ENCODE results near the gene NCBP3.

NCBP3 gene

DNA sequence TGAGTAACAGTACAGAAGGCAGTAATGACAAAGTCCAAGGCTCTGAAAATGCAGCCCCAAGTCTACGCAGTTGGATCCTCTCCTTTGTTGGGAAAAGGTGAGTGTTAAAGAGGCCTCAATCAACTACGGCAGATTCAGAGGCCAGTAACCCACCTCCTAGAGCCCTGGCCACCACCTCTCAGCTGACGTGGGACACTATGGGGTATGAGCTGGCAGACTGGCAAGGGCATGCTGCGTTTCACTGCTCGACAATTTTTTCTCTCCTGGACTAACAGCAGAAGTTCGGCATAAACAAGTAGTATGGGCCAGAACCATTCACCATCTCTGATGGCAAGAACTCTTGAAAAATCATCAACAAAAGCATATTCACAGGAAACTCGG, 17.2 kb downstream of the NCBP3 start:
- no peak overlapping the region for H3K9ac ChIP-seq (ENCODE audit: low read length)
- no peak overlapping the region for H3K4me2 ChIP-seq (ENCODE audit: low read depth, low read length)
- no peaks in the 10 kb centered on the region for H3K9me3 ChIP-seq (replicated peaks; ENCODE audit: insufficient read depth, low read length)
- peaks cover 11% of the 10 kb centered on the region; the same call in 1 of the 2 replicates for H3K36me3 ChIP-seq (replicated peaks; ENCODE audit: insufficient read depth, low read length)
- no peaks in the 10 kb centered on the region for H3K4me1 ChIP-seq (ENCODE audit: low read length)
- H3K27me3 ChIP-seq (replicated peaks; ENCODE audit: insufficient read depth, low read length): no peaks in the 10 kb centered on the region
- no peaks in the 10 kb centered on the region for H4K20me1 ChIP-seq (ENCODE audit: insufficient read depth, low read length)
- H3K27ac ChIP-seq (ENCODE audit: low read length): no peak overlapping the region
- no peaks in the 10 kb centered on the region for H3F3A ChIP-seq (ENCODE audit: insufficient read depth, low read length)
- no peak overlapping the region for H2AFZ ChIP-seq (ENCODE audit: low read length)
- no peaks in the 10 kb centered on the region for H3K9me2 ChIP-seq (replicated peaks; ENCODE audit: insufficient read depth, low read length)
- TF ChIP-seq EZH2phosphoT487 (IDR thresholded peaks at IDR 0.05; ENCODE audit: low read length): no peak
- no peak for TF ChIP-seq EZH2 (optimal IDR thresholded peaks at IDR 0.05; ENCODE audit: low read depth, low read length)
- no peak for TF ChIP-seq CTCF (IDR thresholded peaks at IDR 0.05; ENCODE audit: low read length)
- H3K79me2 ChIP-seq (ENCODE audit: low read length): peaks cover 1% of the 10 kb centered on the region; the same call in 1 of the 2 replicates
- no peak overlapping the region for H3K4me3 ChIP-seq (ENCODE audit: low read length)
- no peak for DNase-seq

- Histone ChIP-seq H3K4me1 (ENCODE audit: low read length) (no peaks in the 10 kb centered on the region), H3K4me3 (ENCODE audit: low read length) (no peak overlapping the region), H3K9me2 (replicated peaks; ENCODE audit: insufficient read depth, low read length) (no peaks in the 10 kb centered on the region), H3K4me2 (ENCODE audit: low read depth, low read length) (no peak overlapping the region), H3K27ac (ENCODE audit: low read length) (no peak overlapping the region), H3F3A (ENCODE audit: insufficient read depth, low read length) (no peaks in the 10 kb centered on the region), H3K79me2 (ENCODE audit: low read length) (no peaks in the 10 kb centered on the region), H2AFZ (ENCODE audit: low read length) (no peak overlapping the region), H3K27me3 (replicated peaks; ENCODE audit: insufficient read depth, low read length) (no peaks in the 10 kb centered on the region), H3K9ac (ENCODE audit: low read length) (no peak overlapping the region), H3K36me3 (replicated peaks; ENCODE audit: insufficient read depth, low read length) (peaks cover 11% of the 10 kb centered on the region; the same call in 1 of the 2 replicates), H4K20me1 (ENCODE audit: insufficient read depth, low read length) (no peaks in the 10 kb centered on the region), H3K9me3 (replicated peaks; ENCODE audit: insufficient read depth, low read length) (no peaks in the 10 kb centered on the region)
- TF ChIP-seq EZH2phosphoT487 (IDR thresholded peaks at IDR 0.05; ENCODE audit: low read length) (no peak), EZH2 (optimal IDR thresholded peaks at IDR 0.05; ENCODE audit: low read depth, low read length) (no peak), CTCF (IDR thresholded peaks at IDR 0.05; ENCODE audit: low read length) (no peak)
- DNase-seq: no peak
These were observed 17.7 kb downstream of the NCBP3 start for GRCh38 chr17:3828151-3828851.

- Histone ChIP-seq H3K27me3 (replicated peaks; ENCODE audit: insufficient read depth, low read length) (no peaks in the 10 kb centered on the region), H3K9me2 (replicated peaks; ENCODE audit: insufficient read depth, low read length) (no peaks in the 10 kb centered on the region), H3K4me3 (ENCODE audit: low read length) (no peak overlapping the region), H3K4me2 (ENCODE audit: low read depth, low read length) (no peak overlapping the region), H3K27ac (ENCODE audit: low read length) (no peak overlapping the region), H3K4me1 (ENCODE audit: low read length) (no peaks in the 10 kb centered on the region), H3F3A (ENCODE audit: insufficient read depth, low read length) (no peaks in the 10 kb centered on the region), H3K9ac (ENCODE audit: low read length) (no peak overlapping the region), H3K36me3 (replicated peaks; ENCODE audit: insufficient read depth, low read length) (peaks cover 14% of the 10 kb centered on the region), H3K79me2 (ENCODE audit: low read length) (no peaks in the 10 kb centered on the region), H2AFZ (ENCODE audit: low read length) (no peak overlapping the region), H4K20me1 (ENCODE audit: insufficient read depth, low read length) (no peaks in the 10 kb centered on the region), H3K9me3 (replicated peaks; ENCODE audit: insufficient read depth, low read length) (no peaks in the 10 kb centered on the region)
- peak; percentile 49 for DNase-seq
- TF ChIP-seq CTCF (IDR thresholded peaks at IDR 0.05; ENCODE audit: low read length): peak; percentile 83
- no peak for TF ChIP-seq EZH2phosphoT487 (IDR thresholded peaks at IDR 0.05; ENCODE audit: low read length)
- TF ChIP-seq EZH2 (optimal IDR thresholded peaks at IDR 0.05; ENCODE audit: low read depth, low read length): no peak
These were observed 18.8 kb downstream of the NCBP3 start for GRCh38 chr17:3827124-3827773.

Measured in MM.1S (cell line).